ENCODE data around the gene EXTL1. TPM values are rescaled to one million over a fixed set of nuclear protein-coding genes. Genes with fewer than 3 reads are reported as not detected.

The EXTL1 gene
- total RNA-seq, 1 donor from 2014 or later, result not detected

DNA sequence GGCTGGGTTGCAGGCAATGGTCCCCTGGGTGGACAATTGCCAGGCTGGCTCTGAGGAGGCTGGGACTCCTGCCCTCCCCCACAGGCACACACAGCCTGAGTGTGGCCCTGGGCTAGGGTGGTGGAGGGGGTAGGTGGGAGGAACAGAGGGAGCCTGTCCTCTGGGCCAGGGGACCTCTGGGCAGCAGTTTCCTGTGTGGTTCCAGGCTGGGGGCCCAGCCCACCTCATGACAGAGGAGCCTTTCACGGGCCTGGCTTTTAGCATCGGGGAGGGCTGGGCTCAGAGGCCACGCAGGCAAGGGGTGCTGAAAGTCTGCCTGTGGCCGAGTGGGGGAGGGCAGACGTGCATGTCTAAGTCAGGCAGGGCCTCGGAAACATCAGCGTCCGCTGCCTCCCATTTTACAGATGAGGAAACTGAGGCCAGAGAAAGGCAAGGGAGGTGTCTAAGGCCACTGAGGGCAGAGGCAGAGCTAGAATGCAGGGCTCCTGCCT, 7.0 kb downstream of the EXTL1 start:
- FAIRE-seq, result no peak
- Histone ChIP-seq H3K4me3 (ENCODE audit: low read depth, low read length) (no peak overlapping the region), H3K36me3 (ENCODE audit: control insufficient read depth, insufficient read depth, low read length) (no peaks in the 10 kb centered on the region), H3K27me3 (ENCODE audit: control insufficient read depth, insufficient read depth, low read length) (peaks cover 2% of the 10 kb centered on the region)
- DNase-seq (ENCODE audit: low read depth), result no peak
- TF ChIP-seq, protein P1, sequence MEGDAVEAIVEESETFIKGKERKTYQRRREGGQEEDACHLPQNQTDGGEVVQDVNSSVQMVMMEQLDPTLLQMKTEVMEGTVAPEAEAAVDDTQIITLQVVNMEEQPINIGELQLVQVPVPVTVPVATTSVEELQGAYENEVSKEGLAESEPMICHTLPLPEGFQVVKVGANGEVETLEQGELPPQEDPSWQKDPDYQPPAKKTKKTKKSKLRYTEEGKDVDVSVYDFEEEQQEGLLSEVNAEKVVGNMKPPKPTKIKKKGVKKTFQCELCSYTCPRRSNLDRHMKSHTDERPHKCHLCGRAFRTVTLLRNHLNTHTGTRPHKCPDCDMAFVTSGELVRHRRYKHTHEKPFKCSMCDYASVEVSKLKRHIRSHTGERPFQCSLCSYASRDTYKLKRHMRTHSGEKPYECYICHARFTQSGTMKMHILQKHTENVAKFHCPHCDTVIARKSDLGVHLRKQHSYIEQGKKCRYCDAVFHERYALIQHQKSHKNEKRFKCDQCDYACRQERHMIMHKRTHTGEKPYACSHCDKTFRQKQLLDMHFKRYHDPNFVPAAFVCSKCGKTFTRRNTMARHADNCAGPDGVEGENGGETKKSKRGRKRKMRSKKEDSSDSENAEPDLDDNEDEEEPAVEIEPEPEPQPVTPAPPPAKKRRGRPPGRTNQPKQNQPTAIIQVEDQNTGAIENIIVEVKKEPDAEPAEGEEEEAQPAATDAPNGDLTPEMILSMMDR (IDR thresholded peaks at IDR 0.05; ENCODE audit: insufficient read depth, low read length, severe bottlenecking), result no peak

DNA sequence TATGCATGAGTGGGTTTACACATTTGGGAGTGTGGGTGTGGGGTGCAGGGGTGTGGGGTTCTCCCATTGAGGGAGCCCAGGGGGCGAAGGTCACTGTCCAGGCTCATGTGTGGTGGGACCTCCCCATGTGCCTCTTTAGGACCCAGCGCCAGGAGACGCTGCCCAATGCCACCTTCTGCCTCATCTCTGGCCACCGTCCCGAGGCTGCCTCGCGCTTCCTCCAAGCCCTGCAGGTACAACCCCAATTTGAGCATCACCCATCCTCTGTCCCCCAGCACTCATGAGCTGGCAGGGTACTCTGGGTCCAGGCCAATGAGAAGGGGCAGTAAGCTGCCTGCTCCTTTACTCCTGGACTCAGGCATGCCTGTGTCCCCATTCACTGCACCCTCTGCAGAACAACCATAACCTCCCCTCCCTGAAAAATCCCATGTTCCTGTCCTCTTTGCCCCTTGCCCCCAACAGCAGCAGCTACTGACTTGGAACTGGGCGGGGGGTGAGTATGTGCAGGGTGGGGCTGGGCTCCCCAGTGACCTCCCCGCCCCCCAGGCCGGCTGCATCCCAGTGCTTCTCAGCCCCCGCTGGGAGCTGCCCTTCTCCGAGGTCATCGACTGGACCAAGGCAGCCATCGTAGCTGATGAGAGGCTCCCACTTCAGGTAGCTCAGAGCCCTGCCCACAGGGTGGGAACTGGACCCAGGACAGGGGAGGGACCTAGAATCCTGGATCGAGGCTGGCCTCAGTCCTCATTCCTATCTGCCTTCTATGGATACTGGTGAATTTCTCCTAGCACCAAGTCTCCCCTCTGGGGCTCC, 7.7 kb downstream of the EXTL1 start:
- DNase-seq (ENCODE audit: low read depth) (no peak), FAIRE-seq (no peak)
- H3K4me3 ChIP-seq (ENCODE audit: low read depth, low read length), result no peak overlapping the region
- no peaks in the 10 kb centered on the region for H3K36me3 ChIP-seq (ENCODE audit: control insufficient read depth, insufficient read depth, low read length)
- H3K27me3 ChIP-seq (ENCODE audit: control insufficient read depth, insufficient read depth, low read length), result peaks cover 2% of the 10 kb centered on the region
- TF ChIP-seq, protein P1 (IDR thresholded peaks at IDR 0.05; ENCODE audit: insufficient read depth, low read length, severe bottlenecking), result no peak

DNA sequence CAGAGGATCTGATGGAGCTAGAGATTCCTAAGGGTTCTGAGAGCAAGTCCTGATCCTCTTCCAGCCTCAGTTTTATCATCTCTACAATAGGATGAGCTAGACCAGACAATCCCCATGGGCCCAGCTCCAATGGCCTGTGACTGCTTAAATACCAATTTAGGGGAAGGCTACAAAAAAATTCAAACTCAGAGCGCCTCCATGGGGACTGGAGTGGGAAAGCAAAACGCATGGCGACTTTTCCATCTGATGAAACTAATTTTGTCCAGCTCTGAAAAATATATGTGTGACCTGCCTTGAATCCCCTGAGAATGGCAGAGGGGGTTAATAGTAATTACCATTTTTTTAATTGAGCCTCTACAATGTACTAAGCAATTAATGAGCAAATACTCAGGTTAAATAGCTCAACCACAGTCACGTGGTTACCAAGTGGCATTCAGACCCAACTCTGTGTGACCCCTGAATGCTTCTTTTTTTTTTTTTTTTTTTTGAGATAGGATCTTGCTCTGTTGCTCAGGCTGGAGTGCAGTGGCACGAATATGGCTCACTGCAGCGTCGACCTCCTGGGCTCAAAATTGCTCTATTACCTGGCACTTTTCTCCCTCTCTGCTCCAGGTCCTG, 8.4 kb downstream of the EXTL1 start:
- TF ChIP-seq, protein P1 (IDR thresholded peaks at IDR 0.05; ENCODE audit: insufficient read depth, low read length, severe bottlenecking), result no peak
- no peak for DNase-seq (ENCODE audit: low read depth)
- no peak for FAIRE-seq
- H3K36me3 ChIP-seq (ENCODE audit: control insufficient read depth, insufficient read depth, low read length), result no peaks in the 10 kb centered on the region
- peaks cover 6% of the 10 kb centered on the region for H3K27me3 ChIP-seq (ENCODE audit: control insufficient read depth, insufficient read depth, low read length)
- no peak overlapping the region for H3K4me3 ChIP-seq (ENCODE audit: low read depth, low read length)

DNA sequence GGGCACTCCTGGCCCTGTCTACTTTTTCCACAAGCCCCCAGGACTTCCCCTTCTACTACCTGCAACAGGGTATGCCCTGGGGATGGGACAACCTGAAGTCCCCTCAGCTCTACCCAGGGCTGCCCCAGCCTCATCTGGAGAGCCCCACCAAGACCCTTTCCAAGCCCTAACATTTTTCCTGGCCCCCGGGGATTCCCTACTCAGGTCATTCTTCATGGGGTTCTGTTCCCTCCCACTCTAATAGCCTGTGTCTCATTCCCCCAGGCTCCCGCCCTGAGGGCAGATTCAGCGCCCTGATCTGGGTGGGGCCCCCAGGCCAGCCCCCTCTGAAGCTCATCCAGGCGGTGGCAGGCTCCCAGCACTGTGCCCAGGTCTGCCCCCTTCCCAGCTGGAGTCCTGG, 9.6 kb downstream of the EXTL1 start:
- no peak for FAIRE-seq
- Histone ChIP-seq H3K4me3 (ENCODE audit: low read depth, low read length) (no peak overlapping the region), H3K27me3 (ENCODE audit: control insufficient read depth, insufficient read depth, low read length) (peaks cover 6% of the 10 kb centered on the region), H3K36me3 (ENCODE audit: control insufficient read depth, insufficient read depth, low read length) (no peaks in the 10 kb centered on the region)
- TF ChIP-seq, protein P1 (IDR thresholded peaks at IDR 0.05; ENCODE audit: insufficient read depth, low read length, severe bottlenecking), result no peak
- DNase-seq (ENCODE audit: low read depth), result no peak

DNA sequence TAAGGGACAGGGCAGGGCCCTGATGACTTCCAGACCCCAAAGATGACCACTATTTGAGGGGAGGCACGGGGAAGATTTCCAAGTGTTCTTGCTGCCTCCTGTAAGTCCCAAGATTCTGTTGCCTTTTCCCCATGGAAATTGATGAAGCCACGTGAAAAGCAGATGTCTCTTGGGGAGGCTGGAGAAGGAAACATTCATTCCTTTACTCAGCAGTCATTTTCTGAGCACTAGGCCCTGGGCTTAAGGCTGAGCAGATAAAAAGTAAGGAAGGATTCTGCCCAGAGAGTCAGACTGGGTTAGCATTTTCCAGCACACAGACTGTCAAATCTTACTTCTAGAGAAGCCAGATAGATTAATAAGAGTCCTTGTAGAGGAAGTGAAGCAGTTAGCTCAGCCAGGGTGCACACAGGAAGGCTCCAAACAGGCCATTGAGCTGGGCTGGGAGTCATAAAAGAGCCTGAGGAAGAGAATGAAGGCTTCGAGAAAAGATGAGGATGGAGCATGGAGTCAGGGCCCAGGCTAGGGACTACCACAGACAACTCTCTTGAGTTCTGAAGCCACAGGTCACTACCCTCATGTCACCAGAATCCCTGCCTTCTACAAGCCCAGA, 10.1 kb downstream of the EXTL1 start:
- Histone ChIP-seq H3K4me3 (ENCODE audit: low read depth, low read length) (no peak overlapping the region), H3K36me3 (ENCODE audit: control insufficient read depth, insufficient read depth, low read length) (no peaks in the 10 kb centered on the region), H3K27me3 (ENCODE audit: control insufficient read depth, insufficient read depth, low read length) (peaks cover 6% of the 10 kb centered on the region)
- no peak for DNase-seq (ENCODE audit: low read depth)
- FAIRE-seq, result no peak
- TF ChIP-seq, protein P1 (IDR thresholded peaks at IDR 0.05; ENCODE audit: insufficient read depth, low read length, severe bottlenecking), result no peak

All from bronchial epithelial cell (primary cell).